DMS 273 treated with DMSO at 0.1 percent for 48 hours (cell line): ENCODE results near the gene GALNT14.

Experiments
- DNase-seq: peaks from one replicate; lab custom pipeline; 2025; lab: John Stamatoyannopoulos, UW

GALNT14 gene

GRCh38 chr2:30888852-30889409 lies 249.3 kb downstream of the GALNT14 start:
- DNase-seq = no peak

GRCh38 chr2:30886080-30886479 lies 252.2 kb downstream of the GALNT14 start:
- no peak for DNase-seq

DNA sequence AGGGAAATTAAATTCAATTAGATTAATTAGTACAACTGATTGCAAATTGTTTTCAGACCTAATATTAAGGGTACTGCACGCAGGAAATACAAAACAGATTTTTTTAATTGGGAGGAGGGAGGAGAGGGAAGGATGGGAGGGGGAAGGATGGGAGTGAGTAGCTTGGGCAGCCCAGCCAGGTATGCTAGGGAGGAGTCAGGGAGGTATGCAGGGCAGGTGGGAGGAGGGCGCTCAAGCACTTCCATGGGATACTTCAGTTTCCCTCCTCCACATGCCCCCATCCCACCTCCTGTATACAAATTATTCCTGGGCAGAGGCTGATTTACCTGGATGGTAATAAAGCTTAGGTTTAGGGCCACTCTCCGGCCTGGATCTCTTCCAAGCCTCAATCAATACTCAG lies 254.4 kb downstream of the GALNT14 start:
- DNase-seq = no peak

- DNase-seq = no peak
Observed at GRCh38 chr2:30883184-30883583, 255.1 kb downstream of the GALNT14 start.

DNA sequence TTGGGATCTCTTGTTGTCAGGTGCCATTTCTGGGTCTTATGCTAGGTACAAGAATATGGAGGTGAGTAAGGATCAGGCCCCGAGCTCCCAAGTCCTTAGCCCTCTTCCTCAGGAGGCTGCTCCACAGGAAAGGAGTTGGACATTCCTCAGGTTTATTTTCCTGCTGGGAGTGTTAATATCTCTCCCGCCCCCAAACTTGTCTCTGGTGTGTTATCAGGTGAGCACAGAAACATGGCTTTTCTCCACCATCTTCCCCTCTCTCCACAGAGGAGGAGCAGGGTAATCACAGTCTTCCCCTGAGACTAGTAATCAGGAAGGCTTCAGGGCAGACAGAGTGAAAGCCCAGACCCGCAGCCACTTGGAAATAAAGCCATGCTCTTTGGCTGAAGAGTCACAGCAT lies 257.7 kb downstream of the GALNT14 start:
- DNase-seq = no peak

DNA sequence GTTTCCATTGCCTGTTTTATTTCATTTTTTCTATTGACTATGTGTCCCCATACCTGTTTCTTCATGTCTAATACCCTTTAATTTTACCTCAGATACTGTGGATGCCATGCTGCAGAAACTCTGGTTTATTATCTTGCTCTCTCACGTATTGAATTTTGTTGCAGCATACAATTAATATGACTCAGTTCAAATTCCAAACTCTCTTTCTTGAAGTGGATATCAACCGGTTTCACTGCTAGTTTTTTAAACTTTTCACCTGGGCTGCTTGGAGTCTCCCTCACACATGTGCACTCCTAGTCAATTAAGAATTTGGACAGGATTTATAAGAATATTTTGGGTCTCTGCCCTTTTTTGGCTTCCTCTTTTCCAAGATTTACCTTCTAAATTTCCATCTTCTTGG lies 260.4 kb downstream of the GALNT14 start:
- no peak for DNase-seq

- no peak for DNase-seq
Observed at GRCh38 chr2:30872797-30873196, 265.4 kb downstream of the GALNT14 start.

- DNase-seq = no peak
Observed at GRCh38 chr2:30871980-30872789, 266.1 kb downstream of the GALNT14 start.

DNA sequence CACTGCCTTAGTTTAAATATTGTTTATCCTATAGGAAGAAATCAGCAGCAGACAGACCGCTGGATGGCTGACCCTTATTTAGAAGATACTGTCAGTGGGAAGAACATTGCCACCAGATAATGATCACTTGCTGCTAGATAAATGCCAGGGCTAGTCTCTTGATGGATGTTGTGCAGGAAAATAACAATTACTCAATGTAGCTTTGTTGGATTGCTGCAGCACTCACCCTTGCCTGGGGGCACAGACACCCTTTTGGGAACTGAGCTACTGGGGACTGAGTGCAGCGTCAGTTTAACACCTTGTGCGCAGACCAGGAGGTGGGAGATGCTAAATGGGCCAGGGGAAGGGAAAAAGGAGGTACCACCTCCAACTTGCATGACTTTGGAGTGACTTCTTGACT lies 266.8 kb downstream of the GALNT14 start:
- no peak for DNase-seq

DNA sequence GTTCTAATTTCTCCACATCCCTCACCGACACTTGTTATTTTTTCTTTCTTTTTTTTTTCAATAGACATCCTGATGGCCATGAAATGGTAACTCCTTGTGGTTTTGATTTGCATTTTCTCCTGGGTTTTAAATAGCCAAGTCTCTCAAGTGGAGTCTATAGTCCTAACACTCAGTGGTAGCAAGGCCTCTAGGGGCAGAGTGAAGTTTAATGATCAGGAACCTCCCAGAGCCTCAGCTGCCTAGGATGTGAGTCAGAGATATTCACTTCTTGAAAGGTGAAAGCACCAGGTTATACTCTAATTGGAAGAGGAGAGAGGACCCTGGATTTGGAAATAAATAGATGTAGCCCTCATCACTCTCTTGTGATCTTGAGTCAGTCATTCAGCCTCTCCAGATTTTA lies 268.3 kb downstream of the GALNT14 start:
- no peak for DNase-seq

GRCh38 chr2:30867385-30867784 lies 270.9 kb downstream of the GALNT14 start:
- DNase-seq = no peak

- DNase-seq = no peak
Observed at GRCh38 chr2:30866974-30867373, 271.3 kb downstream of the GALNT14 start.

DNA sequence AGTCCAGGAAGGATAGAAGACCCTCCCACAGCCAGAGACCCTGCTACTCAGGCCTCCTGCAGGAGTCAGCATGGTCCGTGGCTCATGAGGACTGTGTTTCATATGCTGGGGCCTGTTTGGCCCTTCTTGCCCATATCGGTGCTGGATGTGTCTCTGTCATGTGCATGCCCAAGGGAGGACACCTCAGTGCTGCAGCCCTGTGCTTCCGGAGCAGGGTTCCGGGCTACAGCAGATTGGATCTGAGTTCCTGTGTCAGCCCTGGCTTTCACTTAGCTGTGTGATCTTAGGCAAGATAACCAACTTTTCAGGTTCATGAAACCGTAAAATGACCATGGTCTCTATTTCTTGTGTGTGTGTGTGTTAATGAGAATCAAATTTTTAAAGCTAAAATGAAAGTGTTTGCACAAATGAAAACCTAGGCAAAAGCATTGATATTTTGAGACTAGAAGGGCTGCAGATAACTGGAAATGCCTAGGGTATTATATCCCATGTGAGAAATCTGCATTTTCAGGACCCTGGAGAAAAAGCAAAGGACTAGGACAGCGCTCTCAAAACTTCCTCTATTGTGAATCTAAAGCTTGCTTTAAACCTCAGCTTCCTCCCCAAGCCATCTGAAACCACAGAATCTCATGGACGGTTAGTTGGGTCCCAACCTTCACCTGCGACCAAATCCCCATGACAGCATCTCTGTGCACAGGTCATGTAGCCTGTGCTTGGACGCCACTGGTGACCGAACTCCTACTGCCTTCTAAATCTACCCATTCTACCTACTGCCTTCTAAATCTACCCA lies 272.2 kb downstream of the GALNT14 start:
- no peak for DNase-seq

GRCh38 chr2:30865243-30865642 lies 273.0 kb downstream of the GALNT14 start:
- no peak for DNase-seq

DNA sequence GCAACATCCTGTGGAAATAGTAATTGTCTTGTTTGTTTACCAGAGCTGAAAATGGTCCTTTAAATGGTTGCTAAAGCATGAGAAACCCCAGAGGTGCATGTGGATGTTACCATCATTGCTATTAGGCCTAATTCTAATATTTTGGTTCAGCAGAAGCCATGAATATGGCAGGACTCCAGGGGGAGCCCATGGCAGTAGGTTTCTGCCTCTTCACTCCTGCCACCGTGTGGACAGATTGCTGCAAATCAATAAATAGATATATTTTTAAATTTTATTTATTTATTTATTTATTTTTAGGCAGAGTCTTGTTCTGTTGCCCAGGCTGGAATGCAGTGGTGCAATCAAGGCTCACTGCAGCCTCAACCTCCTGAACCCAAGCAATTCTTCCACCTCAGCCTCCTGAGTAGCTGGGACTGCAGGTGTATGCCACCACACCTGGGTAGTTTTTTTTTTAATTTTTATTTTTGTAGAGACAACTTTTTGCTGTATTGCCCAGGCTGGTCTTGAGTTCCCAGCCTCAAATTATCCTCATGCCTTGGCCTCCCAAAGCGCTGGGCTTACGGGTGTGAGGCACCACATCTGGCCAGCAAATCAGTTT lies 276.1 kb downstream of the GALNT14 start:
- DNase-seq = peak; percentile 57

GRCh38 chr2:30860726-30861125 lies 277.5 kb downstream of the GALNT14 start:
- no peak for DNase-seq
